ENCODE data around the gene CFAP68.
"Not testable (repeated sequence)": the region's sequence is repeated elsewhere in the genome, so short reads cannot be mapped to it uniquely, and the experiment has no call there.

The CFAP68 gene

GRCh38 chr11:111918390-111919256, 39.3 kb downstream of the CFAP68 start, which contains the start of gene C11orf52:
C11orf52 (plus strand) TSS chr11:111918913; CDS start chr11:111918973, 60 bp downstream.
- DNase-seq, result peak; percentile 74 to 86

- DNase-seq, result no peak
Measured at GRCh38 chr11:111920908-111921307, 41.6 kb downstream of the CFAP68 start.

GRCh38 chr11:111921541-111922230, 42.3 kb downstream of the CFAP68 start:
- DNase-seq, result no peak

- DNase-seq, result no peak
Measured at GRCh38 chr11:111922803-111923202, 43.5 kb downstream of the CFAP68 start.

- DNase-seq, result no peak
Measured at GRCh38 chr11:111923351-111923788, 44.0 kb downstream of the CFAP68 start.

- DNase-seq, result no peak
Measured at GRCh38 chr11:111923951-111924350, 44.6 kb downstream of the CFAP68 start.

- DNase-seq, result no peak
Measured at GRCh38 chr11:111925953-111926352, 46.6 kb downstream of the CFAP68 start.

GRCh38 chr11:111926505-111927391, 47.4 kb downstream of the CFAP68 start:
- peak; percentile 95 for DNase-seq

DNA sequence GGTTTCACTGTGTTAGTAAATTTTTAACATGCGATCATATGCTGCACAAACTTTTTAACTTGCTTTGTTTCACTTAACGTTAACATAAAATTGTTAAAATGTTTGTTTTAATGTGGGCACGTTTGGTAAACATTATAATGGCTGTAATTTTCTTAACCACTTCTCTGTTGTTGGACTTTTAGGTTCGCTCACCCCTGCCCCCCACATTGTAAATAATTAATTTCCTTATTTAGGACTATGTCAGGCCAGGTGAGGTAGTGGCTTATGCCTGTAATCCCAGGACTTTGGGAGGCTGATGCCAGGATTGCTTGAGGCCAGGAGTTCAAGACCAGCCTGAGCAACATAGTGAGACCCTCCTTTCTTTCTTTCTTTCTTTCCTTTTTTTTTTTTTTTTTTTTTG, 51.1 kb downstream of the CFAP68 start:
- DNase-seq, result no peak

DNA sequence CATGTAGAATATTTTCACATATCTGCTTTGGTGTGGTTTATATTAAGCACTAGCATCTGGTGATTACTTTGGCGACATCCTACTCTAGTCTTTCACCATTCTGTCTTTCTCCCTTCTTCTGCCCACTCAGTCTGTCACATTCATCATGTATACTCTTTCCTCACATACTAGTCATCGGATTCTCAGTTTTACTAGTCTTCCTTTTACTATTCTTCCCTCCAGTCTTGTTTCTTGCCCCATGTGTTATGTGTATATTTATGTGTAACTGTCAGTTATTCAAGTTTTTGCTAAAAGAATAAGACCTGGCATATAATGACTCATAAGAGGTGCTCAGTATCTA, 53.2 kb downstream of the CFAP68 start:
- DNase-seq, result no peak

GRCh38 chr11:111933176-111933575, 53.8 kb downstream of the CFAP68 start:
- not testable (repeated sequence) for DNase-seq

- no peak for DNase-seq
Measured at GRCh38 chr11:111933872-111934271, 54.5 kb downstream of the CFAP68 start.

DNA sequence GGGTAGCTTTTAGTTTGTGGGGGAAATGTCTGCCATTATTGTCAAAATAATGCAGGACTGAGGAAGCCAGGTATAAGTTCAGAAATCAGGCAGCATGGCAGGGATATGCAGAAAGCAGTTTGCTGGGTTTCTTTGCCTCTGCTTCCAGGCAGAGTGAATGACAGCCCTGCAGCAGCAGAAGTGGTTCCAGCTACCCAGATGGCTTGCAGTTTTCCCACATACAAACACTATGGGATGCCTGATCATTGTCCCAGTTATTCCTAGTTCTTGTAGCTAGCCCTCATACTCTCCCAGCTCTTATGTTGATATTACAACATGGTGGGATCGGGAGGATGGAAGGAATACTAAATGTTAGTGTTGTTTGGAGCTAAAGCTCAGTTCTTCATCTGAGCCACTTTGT, 55.0 kb downstream of the CFAP68 start:
- no peak for DNase-seq
